Measurements from ENCODE around the gene PIGV. TPM values are rescaled to one million over a fixed set of nuclear protein-coding genes. Genes with fewer than 3 reads are reported as not detected.

The PIGV gene
- total and polyA plus RNA-seq, 2 donors (not counting 1 experiment from before 2014, with no cell fraction given): 13.3 to 29.6 TPM

DNA sequence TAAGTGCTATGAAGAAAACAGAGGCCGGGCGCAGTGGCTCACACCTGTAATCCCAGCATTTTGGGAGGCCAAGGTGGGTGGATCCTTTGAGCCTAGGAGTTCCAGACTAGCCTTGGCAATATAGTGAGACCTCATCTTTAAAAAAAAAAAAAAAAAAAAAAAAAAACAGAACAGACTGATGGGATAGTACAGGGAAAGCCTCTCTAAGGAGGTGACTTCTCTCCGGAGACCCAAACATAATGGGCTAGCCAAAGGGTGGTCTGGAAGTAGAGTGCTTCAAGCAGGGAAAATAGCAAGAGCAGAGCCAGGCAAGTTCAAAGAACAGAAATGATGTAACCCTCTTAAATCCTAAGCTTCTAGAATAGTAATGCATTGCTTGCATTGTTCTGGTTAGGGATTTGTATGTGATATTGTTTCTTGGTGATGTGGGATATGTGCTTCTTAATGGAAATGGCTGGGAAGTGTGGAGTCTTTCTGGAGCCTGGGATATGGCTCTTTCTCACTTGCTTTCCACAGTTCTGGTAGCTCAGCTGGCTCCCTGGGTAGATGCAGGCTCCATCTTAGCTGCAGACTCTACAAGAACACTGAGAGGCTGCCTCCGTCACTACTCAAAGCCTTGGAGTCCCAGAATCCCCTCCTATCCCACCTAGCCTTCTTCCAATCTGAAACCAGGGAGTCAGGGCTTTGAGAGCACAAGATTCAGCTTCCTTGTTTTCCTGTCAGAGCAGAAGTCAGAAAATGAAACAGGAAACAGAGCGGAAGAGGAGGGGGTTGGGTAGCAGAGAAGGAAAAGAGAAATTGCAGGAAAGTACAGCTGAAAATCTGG, 1.9 kb upstream of the PIGV start:
- H3K9ac ChIP-seq (ENCODE audit: insufficient read depth, low read length): no peak overlapping the region

DNA sequence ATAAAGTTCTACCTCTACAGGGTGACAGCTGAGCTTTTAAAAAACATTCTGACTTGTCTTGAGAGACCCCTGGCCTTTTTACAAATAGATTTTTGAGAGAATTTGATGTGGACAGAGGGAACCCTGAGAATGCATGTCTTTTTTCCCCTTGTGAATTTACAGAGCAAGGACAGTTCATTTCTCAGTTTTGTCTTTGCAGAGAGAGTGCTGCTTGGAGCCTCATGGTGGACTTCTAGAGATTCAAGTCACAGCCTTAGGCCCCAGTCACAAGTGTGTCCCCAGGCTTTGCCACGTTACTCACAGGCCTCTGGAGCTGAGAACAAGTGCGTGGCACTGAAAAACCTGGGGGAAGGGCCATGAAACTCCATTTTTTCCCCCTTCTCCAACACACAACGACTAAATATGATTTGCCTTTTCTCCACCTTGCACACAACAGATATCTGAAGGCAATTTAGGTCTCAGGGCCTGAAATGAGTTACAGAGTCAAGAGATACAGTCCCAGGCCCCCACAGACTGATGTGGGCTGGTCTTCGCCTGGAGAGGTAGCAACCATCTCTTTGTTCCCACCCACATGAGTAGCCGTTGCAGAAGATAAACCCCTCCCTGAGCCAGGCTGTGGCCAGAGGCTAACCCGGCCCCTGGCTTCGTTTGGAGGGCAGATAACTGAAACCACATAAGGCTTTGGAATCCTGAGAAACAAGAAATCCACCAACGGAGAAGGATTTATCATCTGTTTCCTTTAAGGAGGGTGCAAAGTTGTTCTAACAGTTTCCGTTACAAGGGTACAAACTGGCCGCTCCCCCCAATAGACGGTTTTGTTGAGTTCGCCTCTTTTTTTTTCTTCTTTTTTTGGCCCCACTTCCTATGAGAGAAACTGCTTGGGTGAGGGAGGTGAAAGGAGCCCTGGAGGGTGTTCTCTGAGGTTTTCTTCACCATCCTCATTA, 1.0 kb upstream of the PIGV start:
- DNase-seq (ENCODE audit: low read depth in 2 of 2): peak; percentile 86 to 92
- Histone ChIP-seq H3K36me3 (ENCODE audit: control insufficient read depth, insufficient read depth, low read length) (no peaks in the 10 kb centered on the region), H3K4me3 (replicated peaks in 1 of 4; ENCODE audit: control extremely low read depth in 1 of 4, insufficient read depth in 1 of 4, low read depth in 3 of 4, low read length in 4 of 4) (peak overlapping the region; percentile 60 to 90 (median 72)), H3K79me2 (ENCODE audit: control insufficient read depth, insufficient read depth, low read length) (peaks cover 2% of the 10 kb centered on the region), H3K4me1 (ENCODE audit: control insufficient read depth, extremely low read depth, insufficient read depth, low read length) (peaks cover 35% of the 10 kb centered on the region), H3K27me3 (ENCODE audit: control insufficient read depth, insufficient read depth, low read length) (no peaks in the 10 kb centered on the region), H3K4me2 (ENCODE audit: extremely low read depth, insufficient read depth, low read length) (peak overlapping the region; percentile 94), H2AFZ (ENCODE audit: low read length) (no peak overlapping the region), H3K27ac (ENCODE audit: insufficient read depth, low read length) (peak overlapping the region; percentile 99), H3K9ac (ENCODE audit: insufficient read depth, low read length) (peak overlapping the region; percentile 86), H4K20me1 (ENCODE audit: control insufficient read depth, extremely low read depth, insufficient read depth, low read length) (no peaks in the 10 kb centered on the region), H3K9me3 (ENCODE audit: control insufficient read depth, insufficient read depth, low read depth, low read length) (no peaks in the 10 kb centered on the region)
- no peak for TF ChIP-seq EZH2 (IDR thresholded peaks at IDR 0.05; ENCODE audit: low read length, missing control alignments)
- no peak for TF ChIP-seq CTCF (conservative IDR thresholded peaks at IDR 0.05 in 1 of 2, IDR thresholded peaks at IDR 0.05 in 1 of 2; ENCODE audit: low read depth in 1 of 2, low read length in 2 of 2)

More for the DNA sequence above, 1.9 kb upstream of the PIGV start:
- H3K4me1 ChIP-seq (ENCODE audit: control insufficient read depth, extremely low read depth, insufficient read depth, low read length): peaks cover 35% of the 10 kb centered on the region
- DNase-seq (ENCODE audit: low read depth in 2 of 2): peak; percentile 53 to 63
- H3K36me3 ChIP-seq (ENCODE audit: control insufficient read depth, insufficient read depth, low read length): no peaks in the 10 kb centered on the region
- no peaks in the 10 kb centered on the region for H4K20me1 ChIP-seq (ENCODE audit: control insufficient read depth, extremely low read depth, insufficient read depth, low read length)
- H3K27ac ChIP-seq (ENCODE audit: insufficient read depth, low read length): peak overlapping the region; percentile 99
- TF ChIP-seq CTCF (conservative IDR thresholded peaks at IDR 0.05 in 1 of 2, IDR thresholded peaks at IDR 0.05 in 1 of 2; ENCODE audit: low read depth in 1 of 2, low read length in 2 of 2): no peak
- no peak for TF ChIP-seq EZH2 (IDR thresholded peaks at IDR 0.05; ENCODE audit: low read length, missing control alignments)
- no peak overlapping the region for H3K4me3 ChIP-seq (replicated peaks in 1 of 4; ENCODE audit: control extremely low read depth in 1 of 4, insufficient read depth in 1 of 4, low read depth in 3 of 4, low read length in 4 of 4)
- H3K4me2 ChIP-seq (ENCODE audit: extremely low read depth, insufficient read depth, low read length): peak overlapping the region; percentile 60
- no peaks in the 10 kb centered on the region for H3K9me3 ChIP-seq (ENCODE audit: control insufficient read depth, insufficient read depth, low read depth, low read length)
- H3K27me3 ChIP-seq (ENCODE audit: control insufficient read depth, insufficient read depth, low read length): no peaks in the 10 kb centered on the region
- H2AFZ ChIP-seq (ENCODE audit: low read length): no peak overlapping the region
- H3K79me2 ChIP-seq (ENCODE audit: control insufficient read depth, insufficient read depth, low read length): peaks cover 4% of the 10 kb centered on the region

DNA sequence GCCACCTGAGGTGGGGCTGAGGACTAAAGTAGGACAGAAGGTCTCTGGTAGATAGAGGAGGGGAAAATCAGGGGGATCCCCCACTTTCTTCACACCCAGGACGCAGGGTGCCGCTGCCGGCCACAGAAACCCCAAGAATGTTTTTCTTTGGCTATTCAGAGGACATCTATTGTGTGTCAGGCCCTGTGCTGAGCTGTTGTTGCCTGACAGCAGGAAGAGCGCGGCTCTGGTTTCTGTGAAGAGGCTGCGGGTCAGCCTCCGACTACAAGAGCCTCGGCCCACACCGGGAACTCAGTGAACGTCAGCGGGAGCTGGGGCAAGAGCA, 407 bp upstream of the PIGV start:
- H3K79me2 ChIP-seq (ENCODE audit: control insufficient read depth, insufficient read depth, low read length): peaks cover 2% of the 10 kb centered on the region
- no peaks in the 10 kb centered on the region for H3K27me3 ChIP-seq (ENCODE audit: control insufficient read depth, insufficient read depth, low read length)
- peak overlapping the region; percentile 94 for H3K4me2 ChIP-seq (ENCODE audit: extremely low read depth, insufficient read depth, low read length)
- no peaks in the 10 kb centered on the region for H3K9me3 ChIP-seq (ENCODE audit: control insufficient read depth, insufficient read depth, low read depth, low read length)
- peak overlapping the region; percentile 60 to 90 (median 72) for H3K4me3 ChIP-seq (replicated peaks in 1 of 4; ENCODE audit: control extremely low read depth in 1 of 4, insufficient read depth in 1 of 4, low read depth in 3 of 4, low read length in 4 of 4)
- H3K27ac ChIP-seq (ENCODE audit: insufficient read depth, low read length): peak overlapping the region; percentile 99
- peak overlapping the region; percentile 47 for H2AFZ ChIP-seq (ENCODE audit: low read length)
- no peak for TF ChIP-seq CTCF (conservative IDR thresholded peaks at IDR 0.05 in 1 of 2, IDR thresholded peaks at IDR 0.05 in 1 of 2; ENCODE audit: low read depth in 1 of 2, low read length in 2 of 2)
- no peak for TF ChIP-seq EZH2 (IDR thresholded peaks at IDR 0.05; ENCODE audit: low read length, missing control alignments)
- peak in 1 of 2 donors; percentile 72 for DNase-seq (ENCODE audit: low read depth in 2 of 2)
- H3K36me3 ChIP-seq (ENCODE audit: control insufficient read depth, insufficient read depth, low read length): no peaks in the 10 kb centered on the region
- H4K20me1 ChIP-seq (ENCODE audit: control insufficient read depth, extremely low read depth, insufficient read depth, low read length): no peaks in the 10 kb centered on the region
- peak overlapping the region; percentile 86 for H3K9ac ChIP-seq (ENCODE audit: insufficient read depth, low read length)
- peaks cover 35% of the 10 kb centered on the region for H3K4me1 ChIP-seq (ENCODE audit: control insufficient read depth, extremely low read depth, insufficient read depth, low read length)

All from fibroblast of lung (primary cell).